LNCaP clone FGC (cell line): ENCODE results near the gene PLD1.

ENCODE experiments used
- DNase-seq: peaks from one replicate; pipeline ENCODE4 v3.0.0-alpha.2; 2011; ENCODE audit warnings: low read depth
- H3K4me3 ChIP-seq: 2 replicates; pipeline ENCODE4 v1.5.1; 2011; ENCODE audit warnings: mild to moderate bottlenecking, low read depth, low read length, control low read depth
- TF ChIP-seq, protein P1 (sequence below): IDR thresholded peaks from 2 replicates; pipeline ENCODE4 v1.5.1; 2012; ENCODE audit warnings: mild to moderate bottlenecking; ENCODE audit not compliant: control insufficient read depth, insufficient read depth; ENCODE audit errors: extremely low read depth

PLD1 gene

DNA sequence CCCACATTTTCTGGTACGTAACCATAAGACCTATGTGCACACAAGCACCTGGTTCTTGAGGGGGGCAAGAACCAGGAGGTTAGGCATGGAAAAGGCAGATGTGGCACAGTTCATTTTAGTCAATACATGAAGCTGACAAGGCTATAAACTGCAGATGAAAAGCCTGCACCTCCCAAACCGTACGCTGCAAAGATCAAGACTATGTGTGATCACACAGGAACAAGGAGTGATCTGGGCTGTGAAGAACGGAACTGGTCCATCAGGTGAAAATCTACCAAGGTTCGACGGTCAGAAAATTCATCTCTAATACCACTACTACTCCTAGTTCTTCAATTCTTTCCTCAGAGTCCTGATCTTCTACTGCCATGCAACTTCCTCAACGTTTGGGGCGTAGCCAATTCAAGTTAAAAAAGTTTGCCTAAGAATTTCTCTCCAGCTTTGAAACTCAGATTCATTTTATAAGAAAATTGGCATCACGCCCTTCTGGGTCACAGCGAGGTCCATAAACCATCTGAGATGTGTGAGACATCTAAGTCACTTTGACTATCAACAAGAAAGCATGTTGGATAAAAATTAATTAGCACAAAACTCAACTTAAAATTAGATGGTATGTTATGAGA lies 41.9 kb downstream of the PLD1 start:
- no peak for DNase-seq
- TF ChIP-seq, protein P1, sequence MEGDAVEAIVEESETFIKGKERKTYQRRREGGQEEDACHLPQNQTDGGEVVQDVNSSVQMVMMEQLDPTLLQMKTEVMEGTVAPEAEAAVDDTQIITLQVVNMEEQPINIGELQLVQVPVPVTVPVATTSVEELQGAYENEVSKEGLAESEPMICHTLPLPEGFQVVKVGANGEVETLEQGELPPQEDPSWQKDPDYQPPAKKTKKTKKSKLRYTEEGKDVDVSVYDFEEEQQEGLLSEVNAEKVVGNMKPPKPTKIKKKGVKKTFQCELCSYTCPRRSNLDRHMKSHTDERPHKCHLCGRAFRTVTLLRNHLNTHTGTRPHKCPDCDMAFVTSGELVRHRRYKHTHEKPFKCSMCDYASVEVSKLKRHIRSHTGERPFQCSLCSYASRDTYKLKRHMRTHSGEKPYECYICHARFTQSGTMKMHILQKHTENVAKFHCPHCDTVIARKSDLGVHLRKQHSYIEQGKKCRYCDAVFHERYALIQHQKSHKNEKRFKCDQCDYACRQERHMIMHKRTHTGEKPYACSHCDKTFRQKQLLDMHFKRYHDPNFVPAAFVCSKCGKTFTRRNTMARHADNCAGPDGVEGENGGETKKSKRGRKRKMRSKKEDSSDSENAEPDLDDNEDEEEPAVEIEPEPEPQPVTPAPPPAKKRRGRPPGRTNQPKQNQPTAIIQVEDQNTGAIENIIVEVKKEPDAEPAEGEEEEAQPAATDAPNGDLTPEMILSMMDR = no peak

DNA sequence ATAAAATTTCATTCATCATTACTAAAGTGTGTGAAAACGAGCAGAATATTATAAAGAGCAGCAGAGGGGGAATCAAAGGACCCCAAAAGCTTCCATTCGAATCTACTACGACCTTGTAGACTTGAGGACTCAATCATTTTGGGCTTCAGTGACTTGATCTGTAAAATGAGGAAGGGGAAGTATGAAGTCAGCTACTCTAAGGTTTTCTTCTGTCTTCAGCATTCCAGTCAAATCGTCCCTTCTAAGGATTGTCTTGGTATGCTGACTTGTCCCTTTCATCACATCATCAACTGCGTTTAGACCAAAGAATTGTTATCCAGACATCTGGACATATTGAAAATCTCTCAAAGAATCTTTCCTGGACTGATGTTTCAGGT lies 44.8 kb downstream of the PLD1 start:
- TF ChIP-seq, protein P1 = no peak
- DNase-seq = no peak
- H3K4me3 ChIP-seq = no peak overlapping the region

More for the DNA sequence above, 41.9 kb downstream of the PLD1 start:
- no peak overlapping the region for H3K4me3 ChIP-seq

DNA sequence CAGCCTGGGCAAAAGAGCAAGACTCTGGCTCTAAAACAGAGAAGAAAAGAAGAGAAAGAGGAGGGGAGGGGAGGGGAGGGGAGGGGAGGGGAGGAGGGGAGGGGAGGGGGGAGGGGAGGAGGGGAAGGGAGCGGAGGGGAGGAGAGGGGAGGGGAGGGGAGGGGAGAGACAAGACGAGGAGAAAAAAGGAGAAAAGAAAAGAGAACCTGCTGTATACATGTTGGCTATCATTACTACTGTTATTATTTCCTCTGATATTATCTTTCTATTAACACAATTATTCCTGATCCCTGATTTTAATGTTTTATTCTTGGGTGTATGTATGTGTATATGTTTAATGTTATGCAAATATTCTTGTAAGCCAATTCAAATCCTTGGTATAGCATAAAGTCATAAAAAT lies 46.9 kb downstream of the PLD1 start:
- TF ChIP-seq, protein P1 = no peak

DNA sequence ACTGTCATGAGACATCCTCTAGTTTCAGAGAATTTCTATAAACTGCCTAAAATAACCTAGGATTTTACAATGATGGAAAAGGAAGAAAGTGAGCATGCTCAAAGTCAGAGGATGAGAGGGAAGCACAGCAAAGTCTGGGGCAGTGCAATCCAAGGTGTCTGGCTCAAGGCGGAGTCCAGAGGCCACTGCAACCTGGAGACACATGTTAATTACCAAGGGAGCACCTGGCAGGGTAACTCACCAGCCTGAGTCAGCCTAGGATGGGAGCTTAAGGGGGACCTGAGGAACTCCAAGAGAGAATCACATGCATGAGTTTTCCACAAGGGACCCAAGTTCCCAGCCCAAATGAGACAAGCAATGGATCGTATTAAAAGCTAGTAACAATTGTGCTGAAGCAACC lies 49.8 kb downstream of the PLD1 start:
- H3K4me3 ChIP-seq = no peak overlapping the region
- TF ChIP-seq, protein P1 = no peak
- DNase-seq = no peak

More for the DNA sequence above, 46.9 kb downstream of the PLD1 start:
- H3K4me3 ChIP-seq = no peak overlapping the region
- no peak for DNase-seq

DNA sequence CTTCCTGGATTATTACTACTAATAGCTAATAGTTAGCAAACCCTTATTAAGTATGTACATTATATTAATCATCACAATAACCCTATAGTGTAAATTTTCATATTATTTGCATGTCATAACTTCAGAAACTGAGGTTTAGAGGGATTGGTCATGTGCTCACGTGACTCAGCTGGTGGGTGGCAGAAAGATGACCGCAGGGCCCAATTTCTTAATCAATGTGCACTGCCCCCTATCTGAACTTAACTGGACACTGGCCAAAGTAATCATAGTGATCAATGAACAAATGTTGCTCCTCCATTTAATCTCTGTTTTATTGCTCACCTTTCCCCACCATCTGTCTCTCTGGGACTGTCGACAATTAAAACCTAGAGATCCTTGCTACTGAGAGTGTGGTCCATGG lies 52.2 kb downstream of the PLD1 start:
- no peak overlapping the region for H3K4me3 ChIP-seq
- no peak for DNase-seq
- TF ChIP-seq, protein P1 = no peak

DNA sequence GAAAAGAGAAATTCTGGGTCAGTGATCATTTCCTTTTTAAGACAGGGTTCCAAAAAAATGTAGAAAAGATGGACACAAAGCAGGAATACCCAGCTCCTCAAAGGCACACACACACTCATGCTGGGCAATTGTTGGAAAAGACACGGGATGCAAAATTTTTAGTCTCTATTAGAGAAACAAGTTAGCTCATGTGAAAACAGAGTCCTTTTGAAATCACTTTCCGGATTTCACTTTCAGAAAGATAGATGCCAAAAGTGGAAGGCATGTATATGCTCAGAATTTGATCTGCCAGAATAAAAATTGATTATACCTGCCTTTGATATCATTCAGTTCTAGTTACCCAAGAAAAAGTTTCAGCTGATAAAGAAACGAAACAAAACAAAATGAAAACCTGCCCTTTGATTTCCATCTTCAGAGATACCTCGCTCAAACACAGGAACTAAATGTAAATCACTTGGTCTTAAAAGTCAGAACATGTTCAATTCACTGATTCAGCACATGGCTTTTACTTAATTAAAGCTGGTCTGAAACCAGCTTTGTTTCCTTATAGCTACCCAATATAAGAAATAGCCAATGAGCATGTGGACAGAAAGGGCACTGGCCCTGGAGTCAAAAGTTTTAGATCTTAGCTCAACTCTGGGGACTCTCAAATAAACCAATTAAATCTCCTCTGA lies 52.8 kb downstream of the PLD1 start:
- no peak overlapping the region for H3K4me3 ChIP-seq
- TF ChIP-seq, protein P1 = no peak
- DNase-seq = no peak

DNA sequence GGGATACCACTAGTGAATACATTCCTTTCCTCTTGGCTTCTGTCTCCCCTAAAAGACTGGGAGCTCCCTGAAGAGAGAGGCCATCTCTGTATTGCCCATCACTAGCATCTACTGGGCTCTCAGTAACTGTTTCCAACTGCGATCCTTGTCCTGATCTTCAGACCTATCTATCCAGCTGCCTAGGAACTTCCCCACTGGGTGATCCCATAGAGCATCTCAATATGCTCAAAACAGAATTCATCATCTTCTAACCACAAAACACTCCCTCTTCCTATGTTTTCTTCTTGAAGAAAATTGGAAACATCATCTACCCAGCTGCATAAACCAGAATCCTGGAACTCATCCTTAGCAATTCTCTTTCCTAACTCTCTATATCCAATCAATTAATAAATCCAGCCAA lies 54.6 kb downstream of the PLD1 start:
- no peak for DNase-seq
- TF ChIP-seq, protein P1 = no peak
- H3K4me3 ChIP-seq = no peak overlapping the region
